ENCODE measurements around the gene MBD6. TPM values are rescaled to one million over a fixed set of nuclear protein-coding genes. Genes with fewer than 3 reads are reported as not detected.

MBD6 gene
- polyA plus RNA-seq, 1 donor (not counting 4 experiments of a cell fraction or from before 2014, with no cell fraction given): 1.8 TPM

- dilution Hi-C loops (cut with MboI; ENCODE audit: extremely low pct_ligation_motif_present, low sequenced_read_pairs): no loop called here
- Histone ChIP-seq H4K20me1 (ENCODE audit: control insufficient read depth, extremely low read depth, insufficient read depth, low read length) (no peaks in the 10 kb centered on the region), H3K79me2 (ENCODE audit: control insufficient read depth, insufficient read depth, low read length) (no peaks in the 10 kb centered on the region), H3K9ac (ENCODE audit: control insufficient read depth, extremely low read depth, insufficient read depth, low read length) (no peak overlapping the region), H3K27me3 (ENCODE audit: control insufficient read depth, extremely low read depth, insufficient read depth, low read length) (no peaks in the 10 kb centered on the region), H3K4me3 (ENCODE audit: control insufficient read depth in 2 of 3, extremely low read depth in 1 of 3, insufficient read depth in 2 of 3, low read depth in 1 of 3, low read length in 3 of 3) (no peak overlapping the region), H3K27ac (ENCODE audit: control insufficient read depth, insufficient read depth, low read length) (no peak overlapping the region), H3K9me1 (ENCODE audit: control insufficient read depth, extremely low read depth, insufficient read depth, low read length) (no peaks in the 10 kb centered on the region), H3K9me3 (ENCODE audit: control insufficient read depth, low read depth, low read length) (no peaks in the 10 kb centered on the region), H3K4me1 (ENCODE audit: control insufficient read depth, extremely low read depth, insufficient read depth, low read length) (no peaks in the 10 kb centered on the region), H3K4me2 (ENCODE audit: control insufficient read depth, extremely low read depth, insufficient read depth, low read depth, low read length) (no peak overlapping the region), H2AFZ (ENCODE audit: control insufficient read depth, low read length) (no peak overlapping the region), H3K36me3 (ENCODE audit: control insufficient read depth in 2 of 2, extremely low read depth in 1 of 2, insufficient read depth in 2 of 2, low read length in 2 of 2) (peaks cover 30 to 52% of the 10 kb centered on the region in 2 experiments)
- FAIRE-seq (no peak), DNase-seq (ENCODE audit: low read depth, low spot score) (no peak)
- no peak for TF ChIP-seq CTCF (optimal IDR thresholded peaks at IDR 0.05 in 1 of 3, IDR thresholded peaks at IDR 0.05 in 1 of 3, conservative IDR thresholded peaks at IDR 0.05 in 1 of 3; ENCODE audit: extremely low read depth in 1 of 3, insufficient read depth in 2 of 3, low read length in 3 of 3)
- TF ChIP-seq EZH2 (IDR thresholded peaks at IDR 0.05; ENCODE audit: low read length): no peak
Observed at GRCh38 chr12:57534991-57535543, 12.4 kb downstream of the MBD6 start.

GRCh38 chr12:57535764-57536596, 13.4 kb downstream of the MBD6 start:
- no peaks in the 10 kb centered on the region for H3K27me3 ChIP-seq (ENCODE audit: control insufficient read depth, extremely low read depth, insufficient read depth, low read length)
- DNase-seq (ENCODE audit: low read depth, low spot score) (no peak), FAIRE-seq (no peak)
- no peak overlapping the region for H3K27ac ChIP-seq (ENCODE audit: control insufficient read depth, insufficient read depth, low read length)
- no peaks in the 10 kb centered on the region for H3K79me2 ChIP-seq (ENCODE audit: control insufficient read depth, insufficient read depth, low read length)
- H3K4me2 ChIP-seq (ENCODE audit: control insufficient read depth, extremely low read depth, insufficient read depth, low read depth, low read length): no peak overlapping the region
- no peak for TF ChIP-seq EZH2 (IDR thresholded peaks at IDR 0.05; ENCODE audit: low read length)
- TF ChIP-seq CTCF (optimal IDR thresholded peaks at IDR 0.05 in 1 of 3, IDR thresholded peaks at IDR 0.05 in 1 of 3, conservative IDR thresholded peaks at IDR 0.05 in 1 of 3; ENCODE audit: extremely low read depth in 1 of 3, insufficient read depth in 2 of 3, low read length in 3 of 3): no peak
- dilution Hi-C loops (cut with MboI; ENCODE audit: extremely low pct_ligation_motif_present, low sequenced_read_pairs): no loop called here
- H3K9ac ChIP-seq (ENCODE audit: control insufficient read depth, extremely low read depth, insufficient read depth, low read length): no peak overlapping the region
- H2AFZ ChIP-seq (ENCODE audit: control insufficient read depth, low read length): no peak overlapping the region
- H3K9me1 ChIP-seq (ENCODE audit: control insufficient read depth, extremely low read depth, insufficient read depth, low read length): no peaks in the 10 kb centered on the region
- no peaks in the 10 kb centered on the region for H4K20me1 ChIP-seq (ENCODE audit: control insufficient read depth, extremely low read depth, insufficient read depth, low read length)
- no peaks in the 10 kb centered on the region for H3K9me3 ChIP-seq (ENCODE audit: control insufficient read depth, low read depth, low read length)
- no peaks in the 10 kb centered on the region for H3K4me1 ChIP-seq (ENCODE audit: control insufficient read depth, extremely low read depth, insufficient read depth, low read length)
- peaks cover 37 to 50% of the 10 kb centered on the region in 2 experiments for H3K36me3 ChIP-seq (ENCODE audit: control insufficient read depth in 2 of 2, extremely low read depth in 1 of 2, insufficient read depth in 2 of 2, low read length in 2 of 2)
- no peak overlapping the region for H3K4me3 ChIP-seq (ENCODE audit: control insufficient read depth in 2 of 3, extremely low read depth in 1 of 3, insufficient read depth in 2 of 3, low read depth in 1 of 3, low read length in 3 of 3)

Data from keratinocyte (primary cell).